GM23338 (cell line): ENCODE results near the gene ITGB3. TPM values are rescaled to one million over a fixed set of nuclear protein-coding genes. Genes with fewer than 3 reads are reported as not detected.

Experiments used
- ATAC-seq: fragments of 200-7000 bp; cut with Tn5 transposase; 3 replicates; pipeline ENCODE4 v1.9.1; 2020
- DNase-seq: peaks from one replicate; pipeline ENCODE4 v3.0.0-alpha.2; 2015; ENCODE audit warnings: low spot score
- H2AFZ ChIP-seq: fragments of 200-600 bp; sonication (generic); 2 replicates; pipeline ENCODE4 v1.8.0; 2016; ENCODE audit warnings: antibody characterized with exemption, mild to moderate bottlenecking, moderate library complexity
- H3F3A ChIP-seq: fragments of 200-600 bp; sonication (generic); replicated peaks from 2 replicates; pipeline ENCODE4 v1.8.0; 2017; ENCODE audit warnings: antibody characterized with exemption, mixed run types, low read depth
- H3K27ac ChIP-seq: fragments of 200-600 bp; sonication (generic); 2 replicates; pipeline ENCODE4 v1.6.1; 2016; ENCODE audit warnings: low read depth
- H3K27me3 ChIP-seq: fragments of 200-600 bp; sonication (generic); 2 replicates; pipeline ENCODE4 v1.8.0; 2016; ENCODE audit warnings: mild to moderate bottlenecking, mixed run types, moderate library complexity; ENCODE audit not compliant: insufficient read depth
- H3K36me3 ChIP-seq: fragments of 200-600 bp; sonication (generic); 2 replicates; pipeline ENCODE4 v1.8.0; 2016; ENCODE audit warnings: mild to moderate bottlenecking; ENCODE audit not compliant: insufficient read depth
- H3K4me1 ChIP-seq: fragments of 200-600 bp; sonication (generic); 2 replicates; pipeline ENCODE4 v1.8.0; 2016; ENCODE audit warnings: mild to moderate bottlenecking, moderate library complexity; ENCODE audit not compliant: insufficient read depth
- H3K4me2 ChIP-seq: fragments of 200-600 bp; sonication (generic); 2 replicates; pipeline ENCODE4 v1.7.1; 2017; ENCODE audit warnings: mixed run types
- H3K4me3 ChIP-seq: fragments of 200-600 bp; sonication (generic); 2 replicates; pipeline ENCODE4 v1.6.1; 2016; ENCODE audit warnings: mixed run types
- H3K79me2 ChIP-seq: fragments of 200-600 bp; sonication (generic); replicated peaks from 2 replicates; pipeline ENCODE4 v1.8.0; 2017; ENCODE audit warnings: mild to moderate bottlenecking; ENCODE audit not compliant: insufficient read depth
- H3K9me2 ChIP-seq: fragments of 200-600 bp; sonication (generic); 2 replicates; pipeline ENCODE4 v1.8.0; 2017; ENCODE audit not compliant: insufficient read depth
- H4K20me1 ChIP-seq: fragments of 200-600 bp; sonication (generic); replicated peaks from 2 replicates; pipeline ENCODE4 v1.8.0; 2017; ENCODE audit warnings: mild to moderate bottlenecking; ENCODE audit not compliant: insufficient read depth
- H3K27ac Mint-ChIP-seq: 2 replicates; pipeline ENCODE4 v1.8.0; 2020; ENCODE audit warnings: inconsistent platforms, mild to moderate bottlenecking, moderate library complexity, mixed read lengths
- H3K27me3 Mint-ChIP-seq: 3 replicates; pipeline ENCODE4 v1.8.0; 2022; ENCODE audit warnings: low read depth, mild to moderate bottlenecking, moderate library complexity, mixed read lengths, inconsistent platforms; ENCODE audit not compliant: insufficient read depth, poor library complexity
- H3K36me3 Mint-ChIP-seq: 3 replicates; pipeline ENCODE4 v1.8.0; 2021; ENCODE audit warnings: low read depth, mild to moderate bottlenecking, inconsistent platforms, moderate library complexity, mixed read lengths
- H3K4me1 Mint-ChIP-seq: 3 replicates; pipeline ENCODE4 v1.8.0; 2020; ENCODE audit warnings: mild to moderate bottlenecking, inconsistent platforms, mixed read lengths
- H3K4me3 Mint-ChIP-seq: 3 replicates; pipeline ENCODE4 v1.8.0; 2021; ENCODE audit warnings: moderate library complexity, mild to moderate bottlenecking, inconsistent platforms, mixed read lengths
- H3K9me3 Mint-ChIP-seq: 3 replicates; pipeline ENCODE4 v1.8.0; 2020; ENCODE audit warnings: moderate library complexity, mild to moderate bottlenecking, inconsistent platforms, mixed read lengths
- CREB1 ChIP-seq: fragments of 250-450 bp; sonication (Bioruptor Pico); IDR thresholded peaks from 2 replicates; pipeline ENCODE4 v1.5.0; 2020; ENCODE audit warnings: low read depth, mild to moderate bottlenecking, moderate library complexity
- EZH2 ChIP-seq: fragments of 200-600 bp; sonication (generic); IDR thresholded peaks from one replicate; pipeline ENCODE4 v1.8.0; 2017; ENCODE audit warnings: antibody characterized with exemption, mild to moderate bottlenecking, low read depth; ENCODE audit not compliant: unreplicated experiment
- EZH2phosphoT487 ChIP-seq: fragments of 200-600 bp; sonication (generic); IDR thresholded peaks from one replicate; pipeline ENCODE4 v1.8.1; 2018; ENCODE audit warnings: antibody characterized with exemption; ENCODE audit not compliant: unreplicated experiment
- JUNB ChIP-seq: IDR thresholded peaks from one replicate; pipeline ENCODE4 v1.6.1; 2016; ENCODE audit warnings: antibody characterized with exemption; ENCODE audit not compliant: unreplicated experiment
- NANOG ChIP-seq: IDR thresholded peaks from 2 replicates; pipeline ENCODE4 v1.6.1; 2016; ENCODE audit warnings: antibody characterized with exemption, borderline replicate concordance
- POLR2AphosphoS5 ChIP-seq: IDR thresholded peaks from 2 replicates; pipeline ENCODE4 v1.6.1; 2016; ENCODE audit warnings: antibody characterized with exemption, low read depth
- STAT1 ChIP-seq: IDR thresholded peaks from one replicate; pipeline ENCODE4 v1.6.1; 2016; ENCODE audit warnings: antibody characterized with exemption; ENCODE audit not compliant: unreplicated experiment
- ZNF114 ChIP-seq: fragments of 250-450 bp; sonication (Bioruptor Pico); IDR thresholded peaks from 2 replicates; pipeline ENCODE4 v1.5.0; 2020; ENCODE audit warnings: mild to moderate bottlenecking, moderate library complexity
- ZNF331 ChIP-seq: fragments of 250-450 bp; sonication (Bioruptor Pico); IDR thresholded peaks from 2 replicates; pipeline ENCODE4 v1.5.0; 2020; ENCODE audit warnings: low read depth, mild to moderate bottlenecking, moderate library complexity
- polyA plus RNA-seq: library from polyadenylated mRNA; unstranded; fragments of >200 nt; fragmentation: Nextera tagmentation; extraction: Ambion mirVana; gene quantifications from 2 replicates; pipeline ENCODE4 v1.2.1, GENCODE V29; 2016
- total RNA-seq: library from RNA; depleted of rRNA; stranded (reverse); fragments of >200 nt; shearing (Covaris generic); gene quantifications from 2 replicates; pipeline ENCODE4 v1.2.3, GENCODE V29; 2014
- TF ChIP-seq, protein P1 (sequence below): IDR thresholded peaks from 2 replicates; pipeline ENCODE4 v1.6.1; 2016; ENCODE audit warnings: antibody characterized with exemption
- TF ChIP-seq, protein P2 (sequence below): IDR thresholded peaks from one replicate; pipeline ENCODE4 v1.6.1; 2018; ENCODE audit warnings: antibody characterized with exemption; ENCODE audit not compliant: unreplicated experiment
- TF ChIP-seq, protein P3 (sequence below), 2 experiments: fragments of 200-600 bp in 1 of 2; sonication (generic) in 1 of 2; conservative IDR thresholded peaks; 2 replicates each; pipeline versions ENCODE4 v1.5.1 to v1.6.1; 2016 to 2017; ENCODE audit warnings: antibody characterized with exemption in 2 of 2, low read depth in 2 of 2, mild to moderate bottlenecking in 2 of 2, moderate library complexity in 1 of 2
- TF ChIP-seq, protein P4 (sequence below): fragments of 250-450 bp; sonication (Bioruptor Pico); IDR thresholded peaks from 2 replicates; pipeline ENCODE4 v1.5.0; 2020; ENCODE audit warnings: mild to moderate bottlenecking, moderate library complexity

Gene ITGB3
- total and polyA plus RNA-seq, 2 experiments from 2014 or later = 0.52 TPM; not detected in 1

DNA sequence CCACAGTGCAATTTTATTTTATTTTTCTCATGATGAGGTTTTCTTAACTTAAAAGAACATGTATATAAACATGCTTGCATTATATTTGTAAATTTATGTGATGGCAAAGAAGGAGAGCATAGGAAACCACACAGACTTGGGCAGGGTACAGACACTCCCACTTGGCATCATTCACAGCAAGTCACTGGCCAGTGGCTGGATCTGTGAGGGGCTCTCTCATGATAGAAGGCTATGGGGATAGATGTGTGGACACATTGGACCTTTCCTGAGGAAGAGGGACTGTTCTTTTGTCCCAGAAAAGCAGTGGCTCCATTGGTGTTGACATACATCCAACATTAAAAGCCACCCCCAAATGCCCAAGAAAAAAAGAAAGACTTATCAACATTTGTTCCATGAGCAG lies 57.8 kb downstream of the ITGB3 start:
- Histone ChIP-seq H4K20me1 (no peaks in the 10 kb centered on the region), H3F3A (no peaks in the 10 kb centered on the region), H3K4me1 (no peaks in the 10 kb centered on the region), H3K27ac (no peak overlapping the region), H3K36me3 (no peaks in the 10 kb centered on the region), H3K9me2 (no peaks in the 10 kb centered on the region), H3K79me2 (no peaks in the 10 kb centered on the region), H2AFZ (no peak overlapping the region), H3K4me2 (no peak overlapping the region), H3K4me3 (no peak overlapping the region), H3K27me3 (no peaks in the 10 kb centered on the region)
- Mint-ChIP-seq H3K4me3 (no peak overlapping the region), H3K27me3 (no peaks in the 10 kb centered on the region), H3K9me3 (no peaks in the 10 kb centered on the region; the same call in 2 of the 3 replicates), H3K4me1 (peaks cover 8% of the 10 kb centered on the region), H3K36me3 (no peaks in the 10 kb centered on the region), H3K27ac (no peak overlapping the region)
- TF ChIP-seq CREB1 = no peak
- no peak for TF ChIP-seq EZH2phosphoT487
- TF ChIP-seq NANOG = no peak
- TF ChIP-seq, protein P1, sequence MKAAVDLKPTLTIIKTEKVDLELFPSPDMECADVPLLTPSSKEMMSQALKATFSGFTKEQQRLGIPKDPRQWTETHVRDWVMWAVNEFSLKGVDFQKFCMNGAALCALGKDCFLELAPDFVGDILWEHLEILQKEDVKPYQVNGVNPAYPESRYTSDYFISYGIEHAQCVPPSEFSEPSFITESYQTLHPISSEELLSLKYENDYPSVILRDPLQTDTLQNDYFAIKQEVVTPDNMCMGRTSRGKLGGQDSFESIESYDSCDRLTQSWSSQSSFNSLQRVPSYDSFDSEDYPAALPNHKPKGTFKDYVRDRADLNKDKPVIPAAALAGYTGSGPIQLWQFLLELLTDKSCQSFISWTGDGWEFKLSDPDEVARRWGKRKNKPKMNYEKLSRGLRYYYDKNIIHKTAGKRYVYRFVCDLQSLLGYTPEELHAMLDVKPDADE = no peak
- TF ChIP-seq STAT1 = no peak
- TF ChIP-seq ZNF114 = no peak
- no peak for TF ChIP-seq POLR2AphosphoS5
- TF ChIP-seq, protein P2, sequence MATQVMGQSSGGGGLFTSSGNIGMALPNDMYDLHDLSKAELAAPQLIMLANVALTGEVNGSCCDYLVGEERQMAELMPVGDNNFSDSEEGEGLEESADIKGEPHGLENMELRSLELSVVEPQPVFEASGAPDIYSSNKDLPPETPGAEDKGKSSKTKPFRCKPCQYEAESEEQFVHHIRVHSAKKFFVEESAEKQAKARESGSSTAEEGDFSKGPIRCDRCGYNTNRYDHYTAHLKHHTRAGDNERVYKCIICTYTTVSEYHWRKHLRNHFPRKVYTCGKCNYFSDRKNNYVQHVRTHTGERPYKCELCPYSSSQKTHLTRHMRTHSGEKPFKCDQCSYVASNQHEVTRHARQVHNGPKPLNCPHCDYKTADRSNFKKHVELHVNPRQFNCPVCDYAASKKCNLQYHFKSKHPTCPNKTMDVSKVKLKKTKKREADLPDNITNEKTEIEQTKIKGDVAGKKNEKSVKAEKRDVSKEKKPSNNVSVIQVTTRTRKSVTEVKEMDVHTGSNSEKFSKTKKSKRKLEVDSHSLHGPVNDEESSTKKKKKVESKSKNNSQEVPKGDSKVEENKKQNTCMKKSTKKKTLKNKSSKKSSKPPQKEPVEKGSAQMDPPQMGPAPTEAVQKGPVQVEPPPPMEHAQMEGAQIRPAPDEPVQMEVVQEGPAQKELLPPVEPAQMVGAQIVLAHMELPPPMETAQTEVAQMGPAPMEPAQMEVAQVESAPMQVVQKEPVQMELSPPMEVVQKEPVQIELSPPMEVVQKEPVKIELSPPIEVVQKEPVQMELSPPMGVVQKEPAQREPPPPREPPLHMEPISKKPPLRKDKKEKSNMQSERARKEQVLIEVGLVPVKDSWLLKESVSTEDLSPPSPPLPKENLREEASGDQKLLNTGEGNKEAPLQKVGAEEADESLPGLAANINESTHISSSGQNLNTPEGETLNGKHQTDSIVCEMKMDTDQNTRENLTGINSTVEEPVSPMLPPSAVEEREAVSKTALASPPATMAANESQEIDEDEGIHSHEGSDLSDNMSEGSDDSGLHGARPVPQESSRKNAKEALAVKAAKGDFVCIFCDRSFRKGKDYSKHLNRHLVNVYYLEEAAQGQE = no peak
- no peak for TF ChIP-seq EZH2
- TF ChIP-seq, protein P3, sequence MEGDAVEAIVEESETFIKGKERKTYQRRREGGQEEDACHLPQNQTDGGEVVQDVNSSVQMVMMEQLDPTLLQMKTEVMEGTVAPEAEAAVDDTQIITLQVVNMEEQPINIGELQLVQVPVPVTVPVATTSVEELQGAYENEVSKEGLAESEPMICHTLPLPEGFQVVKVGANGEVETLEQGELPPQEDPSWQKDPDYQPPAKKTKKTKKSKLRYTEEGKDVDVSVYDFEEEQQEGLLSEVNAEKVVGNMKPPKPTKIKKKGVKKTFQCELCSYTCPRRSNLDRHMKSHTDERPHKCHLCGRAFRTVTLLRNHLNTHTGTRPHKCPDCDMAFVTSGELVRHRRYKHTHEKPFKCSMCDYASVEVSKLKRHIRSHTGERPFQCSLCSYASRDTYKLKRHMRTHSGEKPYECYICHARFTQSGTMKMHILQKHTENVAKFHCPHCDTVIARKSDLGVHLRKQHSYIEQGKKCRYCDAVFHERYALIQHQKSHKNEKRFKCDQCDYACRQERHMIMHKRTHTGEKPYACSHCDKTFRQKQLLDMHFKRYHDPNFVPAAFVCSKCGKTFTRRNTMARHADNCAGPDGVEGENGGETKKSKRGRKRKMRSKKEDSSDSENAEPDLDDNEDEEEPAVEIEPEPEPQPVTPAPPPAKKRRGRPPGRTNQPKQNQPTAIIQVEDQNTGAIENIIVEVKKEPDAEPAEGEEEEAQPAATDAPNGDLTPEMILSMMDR (conservative IDR thresholded peaks at IDR 0.05; ENCODE audit: low read depth in 2 of 2) = no peak
- no peak for TF ChIP-seq ZNF331 (CRISPR knock-in tag)
- TF ChIP-seq JUNB = no peak
- TF ChIP-seq, protein P4, sequence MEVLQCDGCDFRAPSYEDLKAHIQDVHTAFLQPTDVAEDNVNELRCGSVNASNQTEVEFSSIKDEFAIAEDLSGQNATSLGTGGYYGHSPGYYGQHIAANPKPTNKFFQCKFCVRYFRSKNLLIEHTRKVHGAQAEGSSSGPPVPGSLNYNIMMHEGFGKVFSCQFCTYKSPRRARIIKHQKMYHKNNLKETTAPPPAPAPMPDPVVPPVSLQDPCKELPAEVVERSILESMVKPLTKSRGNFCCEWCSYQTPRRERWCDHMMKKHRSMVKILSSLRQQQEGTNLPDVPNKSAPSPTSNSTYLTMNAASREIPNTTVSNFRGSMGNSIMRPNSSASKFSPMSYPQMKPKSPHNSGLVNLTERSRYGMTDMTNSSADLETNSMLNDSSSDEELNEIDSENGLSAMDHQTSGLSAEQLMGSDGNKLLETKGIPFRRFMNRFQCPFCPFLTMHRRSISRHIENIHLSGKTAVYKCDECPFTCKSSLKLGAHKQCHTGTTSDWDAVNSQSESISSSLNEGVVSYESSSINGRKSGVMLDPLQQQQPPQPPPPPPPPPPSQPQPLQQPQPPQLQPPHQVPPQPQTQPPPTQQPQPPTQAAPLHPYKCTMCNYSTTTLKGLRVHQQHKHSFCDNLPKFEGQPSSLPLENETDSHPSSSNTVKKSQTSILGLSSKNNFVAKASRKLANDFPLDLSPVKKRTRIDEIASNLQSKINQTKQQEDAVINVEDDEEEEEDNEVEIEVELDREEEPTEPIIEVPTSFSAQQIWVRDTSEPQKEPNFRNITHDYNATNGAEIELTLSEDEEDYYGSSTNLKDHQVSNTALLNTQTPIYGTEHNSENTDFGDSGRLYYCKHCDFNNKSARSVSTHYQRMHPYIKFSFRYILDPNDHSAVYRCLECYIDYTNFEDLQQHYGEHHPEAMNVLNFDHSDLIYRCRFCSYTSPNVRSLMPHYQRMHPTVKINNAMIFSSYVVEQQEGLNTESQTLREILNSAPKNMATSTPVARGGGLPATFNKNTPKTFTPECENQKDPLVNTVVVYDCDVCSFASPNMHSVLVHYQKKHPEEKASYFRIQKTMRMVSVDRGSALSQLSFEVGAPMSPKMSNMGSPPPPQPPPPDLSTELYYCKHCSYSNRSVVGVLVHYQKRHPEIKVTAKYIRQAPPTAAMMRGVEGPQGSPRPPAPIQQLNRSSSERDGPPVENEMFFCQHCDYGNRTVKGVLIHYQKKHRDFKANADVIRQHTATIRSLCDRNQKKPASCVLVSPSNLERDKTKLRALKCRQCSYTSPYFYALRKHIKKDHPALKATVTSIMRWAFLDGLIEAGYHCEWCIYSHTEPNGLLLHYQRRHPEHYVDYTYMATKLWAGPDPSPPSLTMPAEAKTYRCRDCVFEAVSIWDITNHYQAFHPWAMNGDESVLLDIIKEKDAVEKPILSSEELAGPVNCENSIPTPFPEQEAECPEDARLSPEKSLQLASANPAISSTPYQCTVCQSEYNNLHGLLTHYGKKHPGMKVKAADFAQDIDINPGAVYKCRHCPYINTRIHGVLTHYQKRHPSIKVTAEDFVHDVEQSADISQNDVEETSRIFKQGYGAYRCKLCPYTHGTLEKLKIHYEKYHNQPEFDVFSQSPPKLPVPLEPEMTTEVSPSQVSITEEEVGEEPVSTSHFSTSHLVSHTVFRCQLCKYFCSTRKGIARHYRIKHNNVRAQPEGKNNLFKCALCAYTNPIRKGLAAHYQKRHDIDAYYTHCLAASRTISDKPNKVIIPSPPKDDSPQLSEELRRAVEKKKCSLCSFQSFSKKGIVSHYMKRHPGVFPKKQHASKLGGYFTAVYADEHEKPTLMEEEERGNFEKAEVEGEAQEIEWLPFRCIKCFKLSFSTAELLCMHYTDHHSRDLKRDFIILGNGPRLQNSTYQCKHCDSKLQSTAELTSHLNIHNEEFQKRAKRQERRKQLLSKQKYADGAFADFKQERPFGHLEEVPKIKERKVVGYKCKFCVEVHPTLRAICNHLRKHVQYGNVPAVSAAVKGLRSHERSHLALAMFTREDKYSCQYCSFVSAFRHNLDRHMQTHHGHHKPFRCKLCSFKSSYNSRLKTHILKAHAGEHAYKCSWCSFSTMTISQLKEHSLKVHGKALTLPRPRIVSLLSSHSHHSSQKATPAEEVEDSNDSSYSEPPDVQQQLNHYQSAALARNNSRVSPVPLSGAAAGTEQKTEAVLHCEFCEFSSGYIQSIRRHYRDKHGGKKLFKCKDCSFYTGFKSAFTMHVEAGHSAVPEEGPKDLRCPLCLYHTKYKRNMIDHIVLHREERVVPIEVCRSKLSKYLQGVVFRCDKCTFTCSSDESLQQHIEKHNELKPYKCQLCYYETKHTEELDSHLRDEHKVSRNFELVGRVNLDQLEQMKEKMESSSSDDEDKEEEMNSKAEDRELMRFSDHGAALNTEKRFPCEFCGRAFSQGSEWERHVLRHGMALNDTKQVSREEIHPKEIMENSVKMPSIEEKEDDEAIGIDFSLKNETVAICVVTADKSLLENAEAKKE (CRISPR knock-in tag) = no peak
- no peak for DNase-seq
- ATAC-seq = no peak
